ENCODE data around the gene XPO5. TPM values are rescaled to one million over a fixed set of nuclear protein-coding genes. Genes with fewer than 3 reads are reported as not detected.

Gene XPO5
- total and polyA plus RNA-seq, 5 experiments from 2014 or later, result 5.1 to 51.6 (median 8.7) TPM

DNA sequence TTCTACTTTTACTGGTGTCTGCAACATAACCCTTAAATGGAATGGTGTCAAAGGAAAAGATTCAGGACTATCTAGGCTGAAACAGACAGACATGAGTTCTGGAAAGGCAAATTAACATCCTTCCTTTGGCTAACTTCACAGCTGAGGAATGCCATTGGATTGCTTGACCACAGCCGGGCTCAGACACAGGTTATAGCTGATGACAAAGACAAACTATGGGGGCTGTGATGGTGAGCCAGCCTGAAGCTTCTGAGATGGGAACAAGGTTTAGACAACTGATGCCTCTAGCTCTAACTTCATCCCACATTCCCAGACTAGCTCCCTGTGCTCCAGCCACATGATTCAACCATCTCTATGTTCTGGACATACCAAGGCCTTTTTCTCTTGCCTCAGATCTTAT lies 43.6 kb downstream of the XPO5 start:
- Mint-ChIP-seq H3K27me3 (no peaks in the 10 kb centered on the region), H3K27ac (peak overlapping the region in 4 of 10 donors; percentile 37 to 78 (median 40)), H3K9me3 (no peaks in the 10 kb centered on the region), H3K4me1 (no peaks in the 10 kb centered on the region), H3K4me3 (no peak overlapping the region), H3K36me3 (peaks cover 5 to 59% (median 9%) of the 10 kb centered on the region in 3 donors)
- POLR2A ChIA-PET, result no interaction called here
- no peak for DNase-seq
- ATAC-seq, result no peak

DNA sequence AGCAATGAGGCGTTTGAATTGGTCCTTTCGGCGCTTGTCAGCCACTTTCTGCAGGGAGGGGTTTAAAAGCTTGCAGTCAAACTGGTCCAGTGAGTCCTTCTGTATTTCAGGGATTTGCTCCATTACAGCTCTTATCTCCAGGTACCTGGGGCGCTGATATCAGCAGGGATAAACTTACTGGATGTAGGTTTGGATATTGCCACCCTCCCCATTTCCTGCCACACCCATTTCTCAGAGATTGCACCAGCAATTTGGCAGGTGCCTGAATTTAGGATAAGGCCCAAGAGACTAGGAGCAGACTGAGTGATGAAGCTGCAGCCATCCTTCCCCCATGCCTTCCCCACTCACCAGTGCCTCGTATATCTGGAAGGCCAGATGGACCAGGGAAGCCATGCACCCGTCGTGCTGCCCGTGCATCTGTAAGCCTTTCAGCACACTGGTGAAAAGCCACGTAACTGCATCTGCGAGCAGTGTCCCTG lies 51.3 kb downstream of the XPO5 start:
- ATAC-seq (no peak), DNase-seq (no peak)
- Mint-ChIP-seq H3K4me1 (peaks cover 0 to 3% (median under 1%) of the 10 kb centered on the region in 4 donors), H3K27me3 (no peaks in the 10 kb centered on the region), H3K36me3 (peaks cover 0 to 26% (median 12%) of the 10 kb centered on the region in 3 donors), H3K4me3 (no peak overlapping the region), H3K27ac (peak overlapping the region in 7 of 10 donors; percentile 2 to 86 (median 43)), H3K9me3 (no peaks in the 10 kb centered on the region)
- POLR2A ChIA-PET, result no interaction called here

DNA sequence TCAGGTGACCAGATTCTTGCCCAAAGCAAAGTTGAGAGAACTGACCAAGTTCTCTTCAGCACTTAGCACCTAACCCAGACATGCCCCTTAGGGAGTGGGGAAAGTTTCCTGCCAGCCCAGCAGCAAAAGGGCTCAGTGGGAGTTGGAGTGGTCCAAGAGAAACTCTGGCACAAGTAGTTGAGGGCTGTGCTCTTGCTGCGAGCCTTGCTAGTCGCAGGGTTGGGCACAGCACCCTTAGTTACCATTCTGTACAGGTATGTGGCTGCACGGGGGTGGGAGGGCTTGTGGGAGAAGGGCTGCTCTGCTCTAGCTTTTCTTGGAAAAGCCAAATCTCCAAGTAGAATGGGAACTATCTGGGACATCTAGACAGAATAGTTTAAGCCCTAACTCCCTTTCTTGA lies 52.6 kb downstream of the XPO5 start:
- POLR2A ChIA-PET, result no interaction called here
- no peak overlapping the region for H3K4me3 Mint-ChIP-seq
- DNase-seq, result no peak
- peak overlapping the region in 1 of 10 donors; percentile 53 for H3K27ac Mint-ChIP-seq
- peaks cover 0 to 3% (median 1%) of the 10 kb centered on the region in 4 donors for H3K4me1 Mint-ChIP-seq
- no peaks in the 10 kb centered on the region for H3K27me3 Mint-ChIP-seq
- no peaks in the 10 kb centered on the region for H3K9me3 Mint-ChIP-seq
- peak in 1 of 2 donors; percentile 15 for ATAC-seq
- peaks cover 0 to 26% (median 0%) of the 10 kb centered on the region in 3 donors for H3K36me3 Mint-ChIP-seq

DNA sequence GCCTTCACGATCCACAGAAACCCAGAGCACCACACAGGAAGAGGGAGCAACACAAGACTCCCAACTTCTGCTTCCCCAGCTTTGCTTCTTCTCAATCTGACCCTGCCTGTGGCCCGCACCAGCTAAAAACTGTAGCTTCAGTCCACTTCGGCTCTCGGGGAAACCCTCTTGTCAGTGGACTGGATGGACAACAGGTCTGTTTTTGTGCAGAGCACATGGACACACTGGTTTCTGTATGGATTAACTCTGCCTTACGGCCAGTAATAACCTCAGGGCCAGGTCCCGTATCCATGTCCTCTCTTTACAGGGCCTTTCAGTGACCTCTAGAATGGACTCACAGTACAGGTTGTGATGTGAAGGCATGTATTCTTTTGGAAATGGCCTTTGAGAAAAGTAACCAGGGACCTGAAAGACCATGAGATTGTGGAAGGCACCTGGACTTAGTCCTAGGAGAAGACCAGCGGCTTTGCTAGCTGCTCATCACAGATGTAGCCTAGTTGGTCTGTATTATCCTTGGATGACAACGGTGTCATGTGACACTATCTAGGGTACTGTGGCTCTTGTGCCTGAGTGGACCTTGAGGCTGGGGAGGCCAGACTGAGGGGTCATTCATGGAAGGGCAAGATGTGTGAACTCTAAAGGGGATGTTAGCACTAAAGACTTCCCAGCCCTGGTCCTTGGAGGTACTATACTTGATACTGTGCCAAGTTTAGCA lies 53.1 kb downstream of the XPO5 start:
- no peaks in the 10 kb centered on the region for H3K27me3 Mint-ChIP-seq
- peak in 1 of 2 donors; percentile 12 for ATAC-seq
- H3K4me3 Mint-ChIP-seq, result no peak overlapping the region
- DNase-seq, result no peak
- POLR2A ChIA-PET, result interaction anchor here (1.0 kb wide), 1 partner anchor 113 kb away, joined by 3 read pairs; the partner anchor contains the start of gene MAD2L1BP
- no peaks in the 10 kb centered on the region for H3K9me3 Mint-ChIP-seq
- peaks cover 0 to 3% (median 1%) of the 10 kb centered on the region in 4 donors for H3K4me1 Mint-ChIP-seq
- H3K36me3 Mint-ChIP-seq, result peaks cover 0 to 26% (median 0%) of the 10 kb centered on the region in 3 donors
- peak overlapping the region in 2 of 10 donors; percentile 15 to 80 for H3K27ac Mint-ChIP-seq

DNA sequence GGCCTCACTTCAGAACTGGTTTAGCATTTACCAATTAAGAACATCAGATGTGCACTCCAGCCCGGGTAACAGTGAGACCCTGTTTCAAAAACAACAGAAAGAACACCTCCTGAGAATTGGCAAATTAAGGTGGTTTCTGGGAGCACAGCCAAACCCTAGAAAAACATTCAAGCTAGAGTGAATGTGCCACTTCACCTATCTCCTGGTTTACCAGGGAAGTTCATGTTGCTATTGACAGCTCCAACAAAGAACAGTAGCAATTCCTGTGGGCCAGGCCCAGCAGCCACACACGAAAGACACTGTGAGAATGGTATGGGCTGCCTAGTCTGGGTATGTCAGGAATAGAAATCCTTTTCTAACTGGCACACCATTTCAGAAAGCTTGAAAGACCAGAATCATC lies 54.0 kb downstream of the XPO5 start:
- Mint-ChIP-seq H3K27ac (no peak overlapping the region), H3K9me3 (no peaks in the 10 kb centered on the region), H3K4me3 (no peak overlapping the region), H3K36me3 (peaks cover 0 to 23% (median 0%) of the 10 kb centered on the region in 3 donors), H3K27me3 (no peaks in the 10 kb centered on the region), H3K4me1 (peaks cover 0 to 3% (median 1%) of the 10 kb centered on the region in 4 donors)
- DNase-seq, result no peak
- POLR2A ChIA-PET, result interaction anchor here (1.0 kb wide), 1 partner anchor 114 kb away, joined by 3 read pairs; the partner anchor contains the start of gene MAD2L1BP
- no peak for ATAC-seq

DNA sequence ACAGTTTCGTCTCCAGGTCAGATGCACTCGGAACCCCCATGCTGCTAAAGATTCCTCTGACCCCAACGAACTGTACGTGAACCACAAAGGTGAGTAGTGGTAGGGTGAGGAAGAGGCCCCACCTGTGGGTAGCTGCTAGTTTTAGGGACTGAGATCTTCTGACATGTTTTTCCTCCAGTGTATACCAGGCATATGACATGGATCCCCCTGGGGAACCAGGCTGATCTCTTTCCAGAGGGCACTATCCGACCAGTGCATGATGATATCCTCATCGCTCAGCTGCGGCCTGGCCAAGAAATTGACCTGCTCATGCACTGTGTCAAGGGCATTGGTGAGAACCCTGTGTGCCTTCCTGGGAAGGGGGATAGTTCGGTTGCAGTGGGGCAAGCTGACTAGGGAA lies 55.7 kb downstream of the XPO5 start:
- peaks cover 0 to 18% (median 5%) of the 10 kb centered on the region in 3 donors for H3K36me3 Mint-ChIP-seq
- H3K27ac Mint-ChIP-seq, result peak overlapping the region in 2 of 10 donors; percentile 29 to 43
- H3K4me1 Mint-ChIP-seq, result peaks cover 0 to 10% (median 1%) of the 10 kb centered on the region in 4 donors
- DNase-seq (no peak), ATAC-seq (no peak)
- POLR2A ChIA-PET, result interaction anchor here (2.4 kb wide), 1 partner anchor 10 kb away, joined by 7 read pairs; no protein-coding TSS in a partner anchor
- H3K27me3 Mint-ChIP-seq, result no peaks in the 10 kb centered on the region
- no peaks in the 10 kb centered on the region for H3K9me3 Mint-ChIP-seq
- H3K4me3 Mint-ChIP-seq, result no peak overlapping the region

DNA sequence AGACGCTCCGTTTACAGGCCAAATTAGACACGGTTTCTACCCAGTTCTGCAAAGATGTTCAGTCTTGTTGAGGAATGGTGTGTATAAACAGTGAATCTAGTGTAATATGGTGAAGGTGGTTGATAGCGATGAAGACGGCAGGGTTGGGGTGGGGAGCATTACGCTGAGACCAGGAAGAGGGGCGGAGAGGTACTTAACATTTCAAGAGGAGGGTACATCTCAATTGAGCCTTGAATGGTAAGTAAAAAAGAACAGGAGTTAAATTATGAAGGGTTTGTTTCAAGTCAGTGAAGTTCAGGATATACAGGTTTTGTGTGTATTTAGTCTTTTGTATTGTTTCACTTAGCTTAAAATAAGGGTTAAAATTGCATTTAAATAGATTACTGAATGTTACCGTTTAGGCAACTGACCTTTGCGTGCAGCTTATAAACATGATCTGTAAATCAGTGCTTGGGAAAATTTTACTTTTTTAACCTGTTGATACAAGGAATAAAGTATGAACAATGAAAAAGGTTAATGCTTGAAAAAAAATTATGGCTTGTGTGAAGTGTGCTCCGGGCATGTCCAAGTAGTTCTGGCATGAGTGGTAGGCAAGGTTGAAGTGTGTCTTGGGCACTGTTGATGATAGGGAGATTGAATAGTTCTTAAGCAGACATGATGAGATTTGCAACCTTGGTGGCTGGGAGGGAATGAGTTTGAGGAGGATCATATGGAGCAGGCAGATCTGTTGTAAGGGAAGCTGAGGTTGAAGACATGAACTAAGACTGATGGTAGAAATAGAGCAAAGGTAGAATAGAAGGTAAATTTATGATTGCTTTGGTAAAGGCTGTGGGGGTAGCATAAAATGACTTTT lies 58.1 kb downstream of the XPO5 start:
- Mint-ChIP-seq H3K27ac (no peak overlapping the region), H3K27me3 (no peaks in the 10 kb centered on the region), H3K9me3 (no peaks in the 10 kb centered on the region), H3K4me1 (peaks cover 5 to 17% (median 9%) of the 10 kb centered on the region in 4 donors), H3K4me3 (no peak overlapping the region), H3K36me3 (peaks cover 0 to 27% (median 8%) of the 10 kb centered on the region in 3 donors)
- DNase-seq, result peak in 2 of 10 donors; percentile 22 to 45
- POLR2A ChIA-PET, result interaction anchor here (0.5 to 3.1 kb wide), 14 partner anchors 8 to 538 kb away, joined by 3 to 17 read pairs (median 4); partner anchors contain the start of genes ABCC10, CUL9, XPO5 and ZNF318
- peak; percentile 11 to 15 for ATAC-seq

DNA sequence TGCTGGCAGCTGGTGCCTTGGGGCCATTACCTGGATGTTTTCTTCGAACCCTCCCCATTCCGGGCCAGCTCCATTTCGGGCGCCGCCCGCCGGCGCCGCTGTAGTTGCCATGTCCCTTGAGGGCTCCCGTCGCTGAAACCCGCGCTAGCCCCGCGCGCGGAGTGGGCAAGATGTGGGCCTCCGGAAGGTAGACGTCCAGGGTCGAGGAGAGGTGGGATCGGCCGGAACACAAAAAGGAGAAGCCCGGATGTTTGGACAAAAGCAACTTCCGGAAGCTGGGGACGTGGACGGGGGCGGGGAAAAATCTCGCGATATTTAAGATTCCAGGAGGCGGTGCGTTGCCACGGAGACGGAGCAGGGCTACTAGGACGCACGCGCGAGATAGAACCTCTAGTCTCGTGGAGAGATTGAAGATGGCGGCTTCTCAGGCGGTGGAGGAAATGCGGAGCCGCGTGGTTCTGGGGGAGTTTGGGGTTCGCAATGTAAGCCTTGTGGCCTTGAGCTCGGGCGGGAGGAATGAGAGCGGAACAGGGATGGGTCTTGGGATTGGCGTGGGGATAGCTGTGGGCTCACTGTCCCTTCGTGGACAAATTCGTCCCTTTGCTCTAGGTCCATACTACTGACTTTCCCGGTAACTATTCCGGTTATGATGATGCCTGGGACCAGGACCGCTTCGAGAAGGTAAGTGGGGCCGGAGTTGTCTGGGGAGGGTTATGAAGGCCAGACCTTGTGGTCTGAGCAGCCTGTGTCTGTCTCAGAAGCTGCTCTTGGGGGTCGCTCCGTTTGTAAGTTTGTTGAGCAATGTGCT lies 58.9 kb downstream of the XPO5 start, which contains the start of the genes POLR1C and YIPF3:
TSS of gene POLR1C (plus strand) at position 393 of the 808 bp plus-strand sequence. CDS start at position 414, 21 bp downstream.
TSS of gene YIPF3 (minus strand) at position 230 of the 808 bp plus-strand sequence. CDS start at position 111, 119 bp downstream.
- peak; percentile 95 to 96 for ATAC-seq
- peak within 1 kb of the TSS in 1 of 10 donors; percentile 34 for H3K27ac Mint-ChIP-seq
- DNase-seq, result peak; percentile 87 to 98 (median 96)
- H3K27me3 Mint-ChIP-seq, result no peaks in the 10 kb centered on the region
- H3K36me3 Mint-ChIP-seq, result peaks cover 0 to 35% (median 8%) of the 10 kb centered on the region in 3 donors
- POLR2A ChIA-PET, result interaction anchor here (0.6 to 3.1 kb wide), 18 partner anchors 9 to 1590 kb away, joined by 3 to 17 read pairs (median 4); partner anchors contain the start of genes ABCC10, CUL9, DLK2 and TJAP1
- peaks cover 5 to 17% (median 10%) of the 10 kb centered on the region in 4 donors for H3K4me1 Mint-ChIP-seq
- no peak within 1 kb of the TSS for H3K4me3 Mint-ChIP-seq
- no peaks in the 10 kb centered on the region for H3K9me3 Mint-ChIP-seq

DNA sequence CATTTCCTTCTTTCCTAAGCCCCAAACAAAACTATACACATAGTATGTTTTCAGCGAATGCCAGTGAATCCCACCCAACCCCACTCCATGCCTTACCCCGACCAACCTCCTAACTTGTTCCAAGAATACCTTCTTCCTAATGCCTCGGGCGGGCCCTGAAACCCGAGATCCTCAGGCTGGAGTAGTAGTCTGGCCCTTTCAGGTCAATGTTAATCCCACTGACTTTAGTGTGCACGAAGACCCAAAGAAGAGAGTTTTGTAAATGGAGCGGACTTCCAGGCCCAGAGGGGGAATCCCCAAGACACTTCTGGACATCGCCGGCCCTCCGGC lies 59.5 kb downstream of the XPO5 start:
- ATAC-seq (peak; percentile 1 to 16), DNase-seq (no peak)
- Mint-ChIP-seq H3K36me3 (peaks cover 0 to 41% (median 9%) of the 10 kb centered on the region in 3 donors), H3K4me1 (peaks cover 9 to 17% (median 14%) of the 10 kb centered on the region in 4 donors), H3K4me3 (no peak overlapping the region), H3K27ac (no peak overlapping the region), H3K9me3 (no peaks in the 10 kb centered on the region), H3K27me3 (no peaks in the 10 kb centered on the region)
- POLR2A ChIA-PET, result interaction anchor here (0.6 to 3.1 kb wide), 16 partner anchors 9 to 1589 kb away, joined by 3 to 17 read pairs (median 4); partner anchors contain the start of genes ABCC10, CUL9, DLK2 and KLHDC3

DNA sequence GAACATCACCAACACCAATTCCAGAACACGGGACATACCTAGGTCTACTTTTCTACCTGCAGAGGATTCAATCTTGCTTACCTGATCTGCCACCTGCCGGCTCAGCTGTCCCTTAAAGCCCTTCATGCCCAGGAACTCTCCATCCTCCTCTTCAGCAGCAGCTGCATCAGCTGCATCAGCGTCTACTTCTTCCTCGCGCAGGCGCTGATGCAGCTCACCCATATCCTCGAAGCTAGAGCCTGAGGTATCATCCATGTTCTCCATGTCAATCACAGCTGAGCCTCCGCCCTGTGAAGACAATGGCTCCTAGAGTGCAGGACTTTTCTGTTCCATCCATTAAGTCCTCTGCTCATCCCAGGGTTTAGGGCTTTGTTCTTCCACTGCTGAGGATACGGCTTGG lies 60.0 kb downstream of the XPO5 start:
- ATAC-seq (no peak), DNase-seq (no peak)
- Mint-ChIP-seq H3K4me3 (no peak overlapping the region), H3K27ac (peak overlapping the region in 1 of 10 donors; percentile 34), H3K27me3 (no peaks in the 10 kb centered on the region), H3K9me3 (no peaks in the 10 kb centered on the region), H3K4me1 (peaks cover 10 to 17% (median 15%) of the 10 kb centered on the region in 4 donors), H3K36me3 (peaks cover 0 to 46% (median 8%) of the 10 kb centered on the region in 3 donors)
- POLR2A ChIA-PET, result interaction anchor here (0.5 to 3.1 kb wide), 10 partner anchors 9 to 536 kb away, joined by 3 to 17 read pairs (median 4); partner anchors contain the start of genes ABCC10, DLK2, KLHDC3 and MEA1

DNA sequence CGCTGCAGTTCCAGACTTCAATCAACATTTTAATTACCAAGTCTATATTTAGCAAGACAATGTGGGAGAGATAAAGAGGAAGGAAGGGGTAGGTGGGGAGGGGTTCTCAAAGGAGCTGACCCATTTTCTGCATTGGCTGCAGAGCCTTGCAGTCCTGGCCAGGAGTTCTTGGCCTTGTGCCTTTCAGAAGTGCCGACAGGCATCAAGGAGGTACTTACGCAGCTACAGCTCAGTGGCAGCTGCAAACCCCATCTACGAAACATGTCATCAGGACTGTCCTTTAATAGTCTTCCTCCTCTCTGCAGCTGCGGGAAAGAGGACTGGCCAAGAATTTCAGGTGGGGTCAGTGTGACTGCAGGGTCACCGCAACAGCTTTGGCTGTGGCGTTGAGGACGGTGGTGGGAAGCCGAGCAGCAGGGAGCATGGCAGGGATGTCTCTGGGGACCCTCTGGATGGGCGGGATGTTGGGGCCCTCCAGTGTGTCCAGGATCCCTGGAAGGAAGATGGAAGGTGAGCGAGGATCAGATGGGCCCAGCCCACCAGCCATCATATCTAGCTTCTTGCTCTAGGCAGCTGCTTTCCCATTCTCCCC lies 63.9 kb downstream of the XPO5 start:
- no peak for ATAC-seq
- peaks cover 21 to 36% (median 26%) of the 10 kb centered on the region in 4 donors for H3K4me1 Mint-ChIP-seq
- H3K36me3 Mint-ChIP-seq, result peaks cover 4 to 50% (median 4%) of the 10 kb centered on the region in 3 donors
- H3K9me3 Mint-ChIP-seq, result no peaks in the 10 kb centered on the region
- POLR2A ChIA-PET, result interaction anchor here (0.5 to 1.3 kb wide), 3 partner anchors 284 to 585 kb away, joined by 3 to 4 read pairs (median 3); no protein-coding TSS in a partner anchor
- no peak for DNase-seq
- peak overlapping the region in 5 of 10 donors; percentile 10 to 71 (median 38) for H3K27ac Mint-ChIP-seq
- H3K4me3 Mint-ChIP-seq, result peak overlapping the region in 5 of 10 donors; percentile 4 to 65 (median 31)
- H3K27me3 Mint-ChIP-seq, result peaks cover 14 to 26% (median 18%) of the 10 kb centered on the region in 5 donors

Measured in naive thymus-derived CD8-positive, alpha-beta T cell (primary cell).